HG02571 (cell line): ENCODE results near the gene SMARCA2.

Experiments used
- ATAC-seq: cut with Tn5 transposase; IDR thresholded peaks from one replicate; pipeline ENCODE4 v1.9.1; 2021; ENCODE audit warnings: mild to moderate bottlenecking, moderate library complexity; ENCODE audit not compliant: unreplicated experiment

The SMARCA2 gene

DNA sequence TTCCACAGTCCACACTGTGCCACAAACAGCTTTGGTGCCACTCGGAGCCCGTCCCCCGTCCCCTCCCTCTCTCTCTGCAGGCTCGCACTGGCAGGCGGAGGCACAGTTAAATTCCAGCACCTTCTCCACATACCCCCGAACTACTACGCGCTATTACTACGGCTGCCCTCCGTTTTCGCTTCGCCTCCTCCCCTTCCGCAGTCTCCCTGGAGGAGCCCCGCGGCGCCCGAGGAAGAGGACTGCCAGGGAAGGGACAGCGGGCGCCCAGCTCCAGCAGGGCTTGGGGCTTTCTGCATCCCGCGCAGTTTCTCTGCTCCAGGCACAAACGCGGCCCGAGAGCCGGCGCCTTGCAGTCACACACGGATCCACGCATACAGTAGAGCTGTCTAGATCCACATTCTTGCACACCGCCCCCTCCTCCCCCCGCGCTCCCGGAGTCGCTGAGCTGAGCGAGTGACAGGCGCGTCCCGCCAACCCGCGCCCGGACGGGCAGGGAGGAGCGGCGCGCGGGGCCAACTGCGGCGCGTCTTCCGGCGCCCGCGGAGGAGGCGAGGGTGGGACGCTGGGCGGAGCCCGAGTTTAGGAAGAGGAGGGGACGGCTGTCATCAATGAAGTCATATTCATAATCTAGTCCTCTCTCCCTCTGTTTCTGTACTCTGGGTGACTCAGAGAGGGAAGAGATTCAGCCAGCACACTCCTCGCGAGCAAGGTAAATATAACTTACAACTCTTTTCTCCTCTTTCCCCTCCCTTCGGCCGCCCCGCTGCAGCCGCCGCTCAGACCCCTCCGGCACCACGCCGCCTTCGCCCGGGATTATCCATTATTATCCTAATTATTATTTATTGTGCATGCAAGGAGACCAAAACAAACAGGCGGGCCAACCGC, at the start of gene SMARCA2:
SMARCA2 (plus strand) TSS at position 652 of the 885 bp plus-strand sequence. CDS start 13,676 bp downstream, outside the sequence.
- ATAC-seq, result peak; percentile 77

DNA sequence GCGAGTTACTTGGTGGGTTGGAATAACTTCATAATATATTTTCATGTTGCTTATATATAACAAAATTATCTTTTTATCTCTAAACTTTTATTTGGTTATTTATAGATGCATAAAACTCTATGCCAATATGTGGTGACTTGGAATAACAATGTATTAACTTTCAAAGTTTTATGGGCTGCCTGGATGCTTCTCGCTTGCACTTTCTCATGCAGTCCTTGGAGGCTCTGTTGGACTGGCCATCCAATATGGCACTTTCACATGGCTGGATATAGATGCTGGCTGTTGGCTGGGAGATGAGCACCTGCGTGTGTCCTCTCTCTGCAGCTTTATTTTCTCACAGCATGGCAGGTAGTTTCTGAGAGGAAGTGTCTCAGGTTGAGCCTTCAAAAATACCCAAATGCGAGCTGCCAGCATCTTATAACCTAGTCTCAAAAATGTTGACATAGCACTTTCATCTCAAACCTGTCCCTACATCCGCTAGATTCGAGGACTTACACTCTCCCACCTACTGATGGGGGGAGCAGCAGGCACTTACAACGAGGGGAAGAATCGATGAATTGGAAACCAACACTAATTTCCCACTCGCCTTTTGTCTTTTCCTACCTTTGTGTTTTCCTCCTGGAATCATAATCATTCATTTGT, 48.3 kb upstream of the SMARCA2 start:
- ATAC-seq, result no peak

DNA sequence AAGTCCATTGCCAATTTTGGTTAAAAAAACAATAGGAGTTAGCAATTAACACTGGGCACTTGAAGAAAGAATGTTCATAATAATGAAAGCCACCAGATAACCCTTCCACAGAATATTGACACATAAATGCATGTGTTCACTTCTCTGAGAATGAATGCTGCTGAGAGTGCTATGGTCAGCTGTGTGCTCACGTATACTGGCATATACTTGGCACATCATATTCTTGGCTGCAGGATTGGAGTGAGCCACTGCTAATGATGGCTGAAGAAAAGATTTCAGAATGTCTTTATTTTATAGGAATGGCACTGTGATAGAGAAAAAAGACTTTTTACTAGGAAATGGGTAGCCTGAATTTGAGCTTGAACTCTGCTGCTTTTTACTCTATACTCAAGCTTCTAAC, 46.0 kb upstream of the SMARCA2 start:
- ATAC-seq, result no peak

DNA sequence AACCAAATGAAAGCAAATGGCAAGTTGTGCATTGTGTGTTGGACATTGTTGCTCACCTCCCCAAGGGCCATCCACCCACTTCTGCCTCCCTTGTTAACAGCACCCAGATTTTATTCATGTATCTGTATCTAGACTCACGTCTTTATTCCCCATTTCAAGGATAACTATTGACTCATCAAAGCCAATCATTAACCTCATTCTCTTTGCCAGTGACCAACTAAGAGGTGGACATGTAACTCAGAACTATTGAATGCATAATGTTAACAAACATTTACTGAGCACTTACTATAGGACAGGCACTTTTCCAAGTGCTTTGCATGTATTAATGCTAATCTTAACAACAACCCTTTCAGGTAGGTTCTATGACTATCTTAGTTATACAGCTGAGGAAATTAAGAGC, 45.2 kb upstream of the SMARCA2 start:
- no peak for ATAC-seq

DNA sequence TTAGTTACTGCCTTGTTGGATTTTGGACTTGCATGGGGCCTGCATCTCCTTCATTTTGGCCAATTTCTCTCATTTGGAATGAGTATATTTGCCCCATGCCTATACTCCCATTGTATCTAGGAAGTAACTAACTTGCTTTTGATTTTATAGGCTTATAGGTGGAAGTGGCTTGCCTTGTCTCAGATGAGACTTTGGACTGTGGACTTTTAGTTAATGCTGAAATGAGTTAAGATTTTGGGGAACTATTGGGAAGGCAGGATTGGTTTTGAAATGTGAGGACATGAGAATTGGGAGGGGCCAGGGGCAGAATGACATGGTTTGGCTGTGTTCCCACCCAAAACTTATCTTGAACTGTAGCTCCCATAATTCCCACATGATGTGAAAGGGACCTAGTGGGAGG, 42.5 kb upstream of the SMARCA2 start:
- no peak for ATAC-seq

DNA sequence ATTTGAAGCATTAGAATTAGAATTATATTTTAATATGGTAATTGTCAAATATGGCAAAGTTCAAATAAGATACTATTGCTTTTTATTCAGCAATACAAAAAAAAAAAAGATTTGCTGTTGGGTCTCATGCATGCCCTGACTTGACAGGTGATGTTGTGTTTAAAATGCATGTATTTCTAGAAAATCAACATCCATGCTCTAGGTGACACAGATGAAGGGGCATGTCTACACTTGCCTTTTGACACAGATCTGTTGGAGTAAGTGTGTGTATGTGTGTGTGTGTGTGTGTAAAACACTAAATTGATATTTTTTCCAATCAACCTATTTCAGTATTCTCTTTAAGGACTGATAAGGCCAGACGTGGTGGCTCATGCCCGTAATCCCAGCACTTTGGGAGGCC, 38.1 kb upstream of the SMARCA2 start:
- ATAC-seq, result no peak

DNA sequence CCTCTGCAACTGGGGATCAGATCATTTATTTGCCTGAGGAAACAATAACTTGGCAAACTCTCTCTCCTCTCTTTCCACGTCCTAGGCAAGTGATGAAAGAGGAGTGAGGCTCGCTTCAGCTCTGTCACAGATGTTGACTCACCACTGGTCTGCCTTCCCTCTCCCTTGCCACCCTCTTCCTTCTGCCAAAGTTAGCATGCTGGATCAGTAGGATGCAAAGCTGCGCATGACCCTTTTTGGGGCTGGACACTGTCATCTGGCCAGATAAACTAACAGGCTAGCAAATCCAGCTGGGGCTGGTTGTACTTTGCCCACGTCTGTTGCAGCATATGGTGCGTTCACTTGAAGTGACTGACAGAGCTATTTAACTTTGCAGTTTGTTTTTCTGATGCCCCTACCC, 36.2 kb upstream of the SMARCA2 start:
- no peak for ATAC-seq

DNA sequence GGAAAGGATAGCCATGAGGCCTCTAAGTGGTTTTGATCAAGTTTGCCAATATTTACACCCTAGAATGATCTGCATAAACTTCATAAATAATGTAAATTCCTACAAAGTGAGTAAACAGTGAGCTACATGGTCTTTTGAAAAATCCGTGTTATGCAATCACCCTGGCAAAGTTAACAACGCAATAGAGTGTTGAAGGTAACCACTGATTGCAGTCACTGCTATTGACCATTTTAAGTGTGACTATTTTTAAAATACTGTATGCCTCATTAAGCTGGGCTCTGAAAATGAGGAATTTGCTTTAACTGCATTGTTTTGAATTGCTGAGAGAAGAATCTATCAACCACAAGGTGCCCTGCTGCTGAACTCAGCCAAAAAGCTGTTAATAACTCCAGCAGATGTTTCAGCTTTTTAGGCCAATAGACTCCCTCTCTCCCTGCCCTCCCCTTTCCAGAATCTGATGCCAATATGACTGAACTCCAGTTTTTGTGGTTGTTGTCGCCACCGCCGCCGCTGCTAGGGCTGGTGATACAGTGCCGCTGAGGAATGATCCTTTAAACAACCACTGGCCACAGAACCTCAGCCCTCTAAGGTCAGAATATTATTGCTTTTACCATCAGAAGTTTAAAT, 35.3 kb upstream of the SMARCA2 start:
- no peak for ATAC-seq

DNA sequence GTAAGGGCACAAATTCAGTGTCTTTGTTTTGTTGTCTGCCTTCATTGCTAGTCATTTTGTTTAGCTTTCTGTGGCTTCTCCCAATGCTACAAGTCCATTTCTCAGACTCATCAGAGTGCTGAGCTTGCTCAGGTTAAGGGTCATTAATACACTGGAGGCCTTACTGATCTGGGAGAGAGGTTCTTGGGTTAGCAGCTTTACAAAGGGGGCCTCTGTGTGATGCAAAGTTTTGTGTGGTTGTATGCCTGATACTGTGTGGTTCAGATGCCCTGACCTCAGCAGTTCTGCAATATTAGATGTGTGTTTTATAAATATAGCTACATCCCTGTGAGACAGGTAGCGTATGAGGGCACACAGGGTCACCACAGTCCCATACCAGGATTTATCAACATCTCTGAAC, 34.8 kb upstream of the SMARCA2 start:
- no peak for ATAC-seq

DNA sequence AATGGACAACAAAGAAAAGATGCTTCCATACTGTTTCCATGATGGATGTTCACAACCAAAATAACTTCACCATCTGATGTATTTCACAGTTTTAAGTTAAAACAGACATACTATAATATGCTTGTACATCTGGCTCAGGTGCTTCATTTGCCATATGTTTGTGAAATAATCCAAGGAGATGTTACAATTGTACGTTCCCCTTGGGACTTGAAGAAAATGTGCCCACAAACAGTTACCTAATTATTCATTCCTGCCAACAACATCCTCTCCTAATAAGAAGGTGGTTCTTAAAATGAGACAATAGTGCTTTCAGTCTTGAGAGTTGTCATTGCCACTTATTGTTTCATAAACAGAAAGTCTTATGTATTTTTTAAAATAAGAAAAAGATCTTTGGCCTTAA, 33.1 kb upstream of the SMARCA2 start:
- ATAC-seq, result no peak

DNA sequence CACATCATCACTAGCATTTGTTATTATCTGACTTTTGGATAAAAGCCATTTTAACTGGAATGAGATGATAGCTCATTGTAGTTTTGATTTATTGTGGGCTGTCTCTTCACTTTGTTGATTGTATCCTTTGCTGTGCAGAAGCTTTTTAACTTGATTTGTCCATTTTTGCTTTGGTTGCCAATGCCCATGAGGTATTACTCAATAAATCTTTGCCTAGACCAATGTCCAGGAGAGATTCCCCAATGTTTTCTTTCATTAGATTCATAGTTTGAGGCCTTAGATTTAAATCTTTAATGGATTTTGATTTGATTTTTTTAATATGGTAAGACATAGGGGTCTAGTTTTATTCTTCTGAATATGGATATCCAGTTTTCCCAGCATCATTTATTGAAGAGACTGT, 28.8 kb upstream of the SMARCA2 start:
- ATAC-seq, result no peak

DNA sequence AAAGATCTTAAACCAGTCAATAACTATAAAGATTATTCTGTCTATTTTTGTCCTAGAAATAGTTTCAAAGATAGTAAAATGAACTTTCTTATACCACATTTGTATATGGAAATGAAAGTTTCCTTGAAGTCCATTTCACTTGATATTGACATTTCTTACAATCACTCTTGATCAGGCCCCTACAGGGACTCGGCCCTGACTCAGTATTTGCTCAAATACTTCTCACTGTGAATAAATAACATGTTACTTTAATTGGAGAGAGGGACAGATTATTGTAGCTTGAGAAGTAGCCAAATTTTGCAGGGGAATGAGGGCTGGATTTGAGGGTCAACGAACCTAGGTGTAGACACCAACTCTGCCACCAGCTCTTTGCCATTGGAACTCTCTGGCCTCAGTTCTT, 25.6 kb upstream of the SMARCA2 start:
- no peak for ATAC-seq

DNA sequence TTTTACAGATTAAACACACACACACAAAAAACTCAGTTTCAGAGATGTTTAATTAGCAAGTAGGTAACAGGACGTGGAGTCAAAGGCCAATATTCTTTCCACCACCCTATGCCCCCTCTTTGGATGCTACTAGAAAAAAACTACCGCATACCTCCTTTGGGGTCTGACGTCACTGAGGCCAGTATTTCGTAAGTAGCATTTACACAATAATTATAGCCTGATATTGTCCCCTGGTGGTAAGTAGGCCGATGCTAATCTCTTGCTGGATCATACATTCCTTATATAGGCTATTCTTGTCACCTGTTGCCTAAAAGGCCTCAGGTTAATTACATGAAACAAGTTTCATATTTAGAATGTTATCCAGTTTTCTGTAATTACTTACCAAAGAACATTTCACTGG, 21.0 kb upstream of the SMARCA2 start:
- no peak for ATAC-seq

DNA sequence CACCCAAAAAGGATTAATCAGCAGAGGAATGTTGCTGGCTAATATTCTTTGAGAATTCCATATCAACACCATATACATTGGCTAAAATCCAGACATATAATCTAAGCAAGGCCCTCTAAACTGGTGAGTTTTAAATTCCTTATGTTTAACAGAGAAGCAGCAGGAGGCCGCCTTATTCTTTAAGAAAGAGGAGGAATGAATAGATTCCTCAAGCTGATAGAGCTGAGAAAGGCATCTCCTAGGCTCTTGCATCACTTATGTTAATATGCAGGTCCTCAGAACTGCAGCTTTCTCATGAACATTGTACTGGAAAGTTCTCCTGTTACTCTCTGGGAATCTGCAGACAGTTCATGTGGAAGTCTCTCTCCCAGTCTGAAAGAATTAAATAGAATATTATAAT, 20.1 kb upstream of the SMARCA2 start:
- no peak for ATAC-seq

DNA sequence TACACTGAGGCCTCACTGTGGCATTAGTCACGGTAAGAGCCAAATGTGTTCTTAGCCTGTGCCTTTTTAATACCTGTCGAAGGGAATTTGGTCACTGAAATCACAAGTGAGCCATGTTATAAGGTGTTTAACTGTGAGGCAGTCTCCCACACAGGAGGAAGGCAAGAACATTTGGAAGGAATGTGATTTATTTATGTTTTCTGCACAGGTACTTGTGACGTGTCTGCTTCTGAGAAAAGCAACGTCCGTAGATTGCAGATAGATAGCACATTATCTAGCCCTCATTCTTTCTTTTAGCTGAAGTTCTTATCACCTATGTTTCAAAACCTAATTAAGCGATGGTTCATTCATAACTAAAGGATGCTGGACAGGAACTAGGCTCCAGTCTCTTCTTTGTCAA, 19.0 kb upstream of the SMARCA2 start:
- ATAC-seq, result no peak

DNA sequence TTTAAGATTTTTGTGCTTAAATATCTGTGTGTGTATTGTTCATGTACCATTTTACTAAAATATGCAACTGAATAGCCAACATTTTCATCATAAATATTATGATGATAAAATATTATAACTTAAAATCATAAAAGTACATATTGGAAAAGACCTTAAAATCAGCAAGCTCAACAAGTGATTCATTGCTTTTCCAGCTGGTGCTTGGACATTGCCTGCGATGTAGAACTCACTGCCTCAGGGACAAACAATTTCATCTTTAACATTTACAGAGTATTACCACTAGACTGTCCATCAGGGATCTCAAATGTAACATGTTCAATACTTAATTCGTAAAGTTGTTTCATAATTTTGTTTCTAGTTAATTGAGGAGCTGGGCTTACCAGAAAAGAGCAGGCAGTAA, 17.5 kb upstream of the SMARCA2 start:
- no peak for ATAC-seq

DNA sequence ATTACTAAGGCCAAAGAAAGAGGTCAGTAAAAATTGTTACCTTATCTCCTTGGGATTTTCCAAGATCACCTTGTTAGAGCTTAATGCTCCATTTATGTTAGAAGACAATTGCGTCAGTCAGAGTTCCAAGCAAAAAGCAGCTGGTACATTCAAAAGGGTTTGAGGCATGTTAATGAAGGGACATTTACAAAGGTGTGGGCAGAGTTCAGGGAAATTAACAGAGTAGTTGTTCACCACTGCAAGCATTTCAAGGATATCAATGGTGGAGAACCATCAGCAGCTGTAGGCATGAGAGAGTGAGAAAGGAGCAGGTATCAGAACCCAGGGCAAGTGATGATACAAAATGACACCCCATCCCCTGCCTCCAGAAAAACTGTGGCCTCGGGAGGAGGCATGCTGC, 17.0 kb upstream of the SMARCA2 start:
- no peak for ATAC-seq

DNA sequence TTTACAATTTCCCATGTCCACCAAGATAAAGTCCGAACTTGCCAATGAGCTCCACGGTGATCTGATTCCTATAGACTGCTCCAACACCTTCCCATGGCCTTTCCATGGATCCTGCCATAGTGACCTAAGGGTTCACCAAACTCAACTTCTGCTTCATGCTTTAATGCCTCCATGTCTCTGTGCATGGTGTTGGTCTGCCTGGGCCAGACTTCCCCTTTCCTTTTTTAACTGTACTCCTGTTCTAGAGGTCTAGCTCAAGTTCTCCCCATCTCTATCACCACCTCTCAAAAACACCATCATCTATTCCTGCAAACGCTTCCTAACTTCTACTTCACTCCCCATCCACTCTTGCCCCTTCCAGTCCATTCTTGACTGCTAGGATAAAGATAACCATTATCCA, 14.8 kb upstream of the SMARCA2 start:
- no peak for ATAC-seq

DNA sequence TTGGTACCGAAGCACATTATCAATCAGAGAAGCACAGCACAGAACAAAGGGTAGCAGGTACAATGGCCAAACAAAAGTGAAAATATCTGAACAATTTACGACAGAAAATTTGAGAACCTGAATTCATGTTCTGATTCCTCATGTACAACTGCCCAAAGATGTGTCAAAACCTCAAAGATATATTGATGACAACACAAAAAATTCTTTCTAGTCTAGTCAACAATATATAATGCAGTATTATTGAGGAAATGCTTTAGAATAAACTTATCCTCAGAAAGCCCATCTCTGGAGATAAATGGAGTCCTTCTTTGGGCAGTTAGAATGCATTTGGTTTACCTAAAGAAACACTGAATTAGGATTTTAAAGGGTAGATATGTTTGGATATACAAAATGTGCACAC, 6.8 kb upstream of the SMARCA2 start:
- no peak for ATAC-seq

DNA sequence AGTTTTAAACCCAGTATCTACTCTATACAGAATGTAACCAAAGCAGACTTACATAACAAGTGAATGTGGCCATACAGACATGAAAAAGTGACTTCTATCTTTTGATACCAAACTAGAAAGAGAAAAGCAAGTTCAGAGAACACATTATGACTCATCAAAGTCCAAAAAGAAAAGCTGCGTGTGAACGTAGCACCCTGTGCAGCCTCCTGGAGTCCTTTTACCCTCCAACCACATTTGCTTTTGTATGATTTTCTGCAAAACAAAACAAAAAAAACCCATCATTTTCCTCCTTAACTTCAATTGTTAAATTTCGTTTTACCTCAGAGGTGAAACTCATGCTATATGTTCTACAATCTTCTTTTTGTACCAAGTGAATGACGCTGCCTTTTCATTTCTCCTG, 2.8 kb upstream of the SMARCA2 start:
- ATAC-seq, result no peak

DNA sequence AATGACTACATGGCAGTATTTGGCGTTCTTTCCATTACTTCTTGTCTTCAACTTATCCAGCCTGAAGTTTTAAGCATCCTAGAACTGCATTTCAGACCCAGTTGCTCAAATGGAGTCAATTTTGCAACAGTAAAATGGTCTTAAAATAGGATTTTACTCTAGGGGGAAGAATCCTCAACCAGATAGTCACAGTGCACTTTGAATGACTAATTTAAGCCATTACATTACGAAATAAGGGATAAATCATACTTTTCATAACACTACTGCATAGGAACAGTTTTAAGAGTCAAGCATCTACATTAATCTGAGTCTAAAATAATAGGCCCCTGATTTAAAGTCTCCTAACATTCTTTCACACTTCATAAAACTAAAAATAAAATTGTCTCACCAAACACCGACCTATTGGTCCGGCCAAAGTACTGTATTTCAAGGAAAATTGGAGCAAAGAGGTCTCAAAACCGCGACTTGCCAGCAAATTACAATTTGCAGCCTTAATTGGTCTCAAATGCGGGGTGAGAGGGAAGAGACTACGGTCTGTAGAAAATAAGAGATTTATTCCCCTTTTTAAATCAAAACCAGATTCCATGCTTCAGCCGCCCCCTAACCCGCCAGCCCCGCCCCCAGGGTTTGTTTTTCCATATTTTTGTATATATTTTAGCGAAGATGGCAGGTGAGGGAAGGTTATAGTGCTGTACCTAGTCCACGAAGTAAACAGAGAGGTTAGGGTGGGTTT, 1.2 kb upstream of the SMARCA2 start:
- ATAC-seq, result no peak
